GM12878 (cell line): ENCODE measurements around the gene LBHD1. TPM values are rescaled to one million over a fixed set of nuclear protein-coding genes. Genes with fewer than 3 reads are reported as not detected.

Experiments used
- ATAC-seq: fragments of 200-7000 bp; cut with Tn5 transposase; 3 replicates; pipeline ENCODE4 v1.9.1; 2020; ENCODE audit warnings: mild to moderate bottlenecking, moderate library complexity
- BruUV-seq: library from RNA; stranded (reverse); fragments of 400-500 nt; replicated peaks from 2 replicates; lab custom pipeline; 2021; lab: Mats Ljungman, UMichigan
- CTCF ChIA-PET: fragments of 300-600 bp; sonication (Branson Sonifier 250); formaldehyde crosslinking; extraction: SDS; loops from one replicate; lab custom pipeline; 2021; ENCODE audit warnings: inconsistent platforms; lab: Yijun Ruan, JAX
- POLR2A ChIA-PET: fragments of 350-600 bp; formaldehyde crosslinking; extraction: SDS; loops from one replicate; lab custom pipeline; 2021; ENCODE audit warnings: inconsistent platforms; lab: Charles Lee
- RAD21 ChIA-PET: fragments of 300-600 bp; sonication (Branson Sonifier 250); formaldehyde crosslinking; loops from one replicate; lab custom pipeline; 2023; ENCODE audit warnings: antibody characterized with exemption; ENCODE audit not compliant: unreplicated experiment; lab: Charles Lee
- SMC1A ChIA-PET: fragments of 300-600 bp; sonication (Branson Sonifier 250); formaldehyde crosslinking; loops from one replicate; lab custom pipeline; 2023; ENCODE audit not compliant: unreplicated experiment, uncharacterized antibody; lab: Charles Lee
- DNase-seq: peaks from one replicate; pipeline ENCODE4 v3.0.0-alpha.2; 2011; ENCODE audit warnings: low read depth, low spot score
- FAIRE-seq: peaks from 3 replicates; lab custom pipeline; 2011; peaks lifted over from hg19 to GRCh38; lab: Jason Lieb, UNC
- H2AFZ ChIP-seq: 2 replicates; pipeline ENCODE4 v1.6.0; 2011; ENCODE audit warnings: low read depth, low read length, control low read depth; ENCODE audit not compliant: control insufficient read depth
- H3K27ac ChIP-seq: 2 replicates; pipeline ENCODE4 v1.5.1; 2011; ENCODE audit warnings: control low read depth; ENCODE audit not compliant: control insufficient read depth, insufficient read depth
- H3K27me3 ChIP-seq, 2 experiments: replicated peaks in 1 of 2; 2 replicates each; pipeline versions ENCODE4 v1.6.0 to v1.6.1; 2011; ENCODE audit warnings: low read length in 1 of 2; ENCODE audit not compliant: control insufficient read depth in 2 of 2, insufficient read depth in 2 of 2
- H3K36me3 ChIP-seq, 2 experiments: 2 replicates each; pipeline ENCODE4 v1.5.1; 2011; ENCODE audit warnings: low read length in 1 of 2; ENCODE audit not compliant: control insufficient read depth in 2 of 2, insufficient read depth in 2 of 2
- H3K4me1 ChIP-seq: 2 replicates; pipeline ENCODE4 v1.6.1; 2011; ENCODE audit warnings: mild to moderate bottlenecking, low read length, moderate library complexity, mixed read lengths; ENCODE audit not compliant: control insufficient read depth, insufficient read depth
- H3K4me2 ChIP-seq: 2 replicates; pipeline ENCODE4 v1.6.0; 2011; ENCODE audit warnings: control low read depth; ENCODE audit not compliant: control insufficient read depth, insufficient read depth
- H3K4me3 ChIP-seq: fragments of 200-600 bp; sonication (generic); 2 replicates; pipeline ENCODE4 v1.5.1; 2016
- H3K79me2 ChIP-seq: 2 replicates; pipeline ENCODE4 v1.6.0; 2011; ENCODE audit warnings: low read length; ENCODE audit not compliant: control insufficient read depth, insufficient read depth
- H3K9ac ChIP-seq: 2 replicates; pipeline ENCODE4 v1.8.0; 2011; ENCODE audit warnings: low read length, control low read depth, mixed read lengths; ENCODE audit not compliant: control insufficient read depth, insufficient read depth
- H3K9me3 ChIP-seq: replicated peaks from 3 replicates; pipeline ENCODE4 v1.5.1; 2011; ENCODE audit warnings: mild to moderate bottlenecking, low read length; ENCODE audit not compliant: control insufficient read depth, insufficient read depth
- H4K20me1 ChIP-seq: 2 replicates; pipeline ENCODE4 v1.6.0; 2011; ENCODE audit not compliant: control insufficient read depth, insufficient read depth
- POLR2A ChIP-seq: IDR thresholded peaks from 2 replicates; pipeline ENCODE4 v1.6.1; 2011; ENCODE audit warnings: low read depth, mild to moderate bottlenecking, low read length
- RCOR1 ChIP-seq: conservative IDR thresholded peaks from 2 replicates; pipeline ENCODE4 v1.6.1; 2012; ENCODE audit warnings: low read depth, low read length, improper control_type of control experiment
- WGBS: methylation state at CpG from one replicate; pipeline ENCODE4 v1.1.6; 2016; ENCODE audit warnings: low lambda C conversion rate; ENCODE audit not compliant: insufficient replicate concordance, insufficient coverage; ENCODE audit errors: missing lambda C conversion rate; 5-methylcytosine and 5-hydroxymethylcytosine counted together
- in situ Hi-C: fragments of 300-500 bp; cut with MboI; formaldehyde crosslinking; loops from 9 replicates; pipeline ENCODE4 v1.14.3; 2018; ENCODE audit warnings: mixed read lengths
- intact Hi-C: fragments of 100-400 bp; cut with micrococcal nuclease; formaldehyde crosslinking; loops from one replicate; pipeline ENCODE4 v1.14.2; 2022; ENCODE audit not compliant: unreplicated experiment
- polyA plus RNA-seq, 11 experiments: library from polyadenylated mRNA; depleted of rRNA in 4 of 11; unstranded in 6 of 11; stranded (reverse) in 5 of 11; fragments of >200 nt; fragmentation: Nextera tagmentation in 4 of 11; fragmentation: Illumina TruSeq in 1 of 11; extraction: Ambion mirVana in 4 of 11; extraction: Trizol in 1 of 11; gene quantifications; 1 replicate in 1 of 11; 2 replicates in 10 of 11; pipeline versions ENCODE4 v1.2.1 to v1.2.3, GENCODE V29; 2011 to 2016; ENCODE audit warnings: inconsistent platforms in 2 of 11, missing spikeins in 2 of 11, low read depth in 1 of 11
- total RNA-seq, 4 experiments: library from RNA; depleted of rRNA in 3 of 4; stranded (reverse); fragments of >200 nt in 3 of 4; fragmentation: Illumina TruSeq in 1 of 4; extraction: Trizol in 1 of 4; gene quantifications; 2 replicates each; pipeline versions ENCODE4 v1.2.1 to v1.2.3, GENCODE V29; 2013 to 2021
- TF ChIP-seq, protein P1 (sequence below): IDR thresholded peaks from 2 replicates; pipeline ENCODE4 v1.6.1; 2011; ENCODE audit warnings: mild to moderate bottlenecking, low read depth, low read length, moderate library complexity; ENCODE audit not compliant: insufficient replicate concordance

LBHD1 gene
- total and polyA plus RNA-seq, 10 of the 15 experiments (the other 5 are each of a cell fraction or from before 2014, with no cell fraction given): 0.79 to 12.0 (median 7.6) TPM

DNA sequence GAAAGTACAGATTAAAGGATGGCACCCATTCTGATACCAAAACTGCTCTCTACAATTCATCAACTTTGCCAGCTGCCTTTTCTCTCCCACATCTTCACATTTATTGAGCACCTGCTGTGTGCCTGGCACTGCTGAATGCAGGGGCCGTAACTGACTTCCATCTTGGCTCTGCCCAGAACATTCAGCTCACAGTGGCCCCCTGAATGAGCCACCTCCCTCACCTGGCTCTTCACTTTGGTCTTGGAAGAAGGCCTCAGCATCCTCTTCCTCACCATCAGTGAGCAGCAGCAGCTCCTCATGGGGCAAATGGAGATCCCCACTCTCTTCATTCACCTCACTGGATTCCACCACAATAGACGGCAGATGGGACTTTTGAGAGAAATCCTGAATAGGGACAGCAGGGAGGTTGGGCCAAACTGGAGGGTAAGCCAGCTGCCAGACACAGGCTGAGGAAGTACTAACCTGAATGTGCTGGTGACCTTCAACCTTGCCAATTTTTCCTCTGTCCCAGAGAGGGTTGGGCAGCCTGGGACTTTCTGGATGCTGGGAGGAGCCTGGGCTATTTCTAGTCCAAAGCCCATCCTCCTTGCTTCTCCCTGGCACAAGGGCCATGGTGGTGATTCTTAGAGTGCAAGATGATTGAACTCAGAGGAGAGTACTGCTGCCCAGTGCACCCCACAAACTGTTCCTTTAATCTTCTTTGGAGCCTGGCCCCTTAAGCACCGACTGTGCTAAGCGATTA, 2.5 kb downstream of the LBHD1 start:
- 86% methylated on average over 4 of the region's 4 CpGs for WGBS
- Histone ChIP-seq H3K4me1 (peaks cover 21% of the 10 kb centered on the region), H3K27me3 (no peaks in the 10 kb centered on the region), H3K36me3 (peaks cover 0 to 6% of the 10 kb centered on the region in 2 experiments; a peak in 1 of 4 replicates), H2AFZ (no peak overlapping the region), H3K4me2 (peak overlapping the region; percentile 64), H3K9ac (no peak overlapping the region), H3K27ac (no peak overlapping the region), H4K20me1 (no peaks in the 10 kb centered on the region), H3K79me2 (peaks cover 68% of the 10 kb centered on the region), H3K9me3 (no peaks in the 10 kb centered on the region), H3K4me3 (no peak overlapping the region)
- intact Hi-C loops: loop anchor here (2.0 to 5.0 kb wide), 3 partner anchors 57 to 193 kb away; partner anchors contain the start of genes EML3, ROM1 and TUT1
- DNase-seq: no peak
- ChIA-PET CTCF (interaction anchor here (1.0 to 1.4 kb wide), 2 partner anchors 78 to 245 kb away, joined by 4 to 5 read pairs; partner anchors contain the start of gene TUT1), RAD21 (interaction anchor here (0.7 kb wide), 1 partner anchor 179 kb away, joined by 3 read pairs; no protein-coding TSS in a partner anchor), POLR2A (interaction anchor here (1.0 to 16.2 kb wide), 8 partner anchors 10 to 85 kb away, joined by 3 to 295 read pairs (median 6); partner anchors contain the start of genes GANAB, HNRNPUL2, INTS5 and TTC9C), SMC1A (interaction anchor here (0.6 to 1.4 kb wide), 4 partner anchors 15 to 188 kb away, joined by 3 to 4 read pairs (median 3); no protein-coding TSS in a partner anchor)
- no TSS peak for BruUV-seq
- FAIRE-seq: no peak
- no peak for ATAC-seq
- in situ Hi-C loops: no loop called here
- TF ChIP-seq RCOR1 (no peak), POLR2A (0 out of 2 replicates have a peak, but pooled peaks have one; percentile 29)
- TF ChIP-seq, protein P1, sequence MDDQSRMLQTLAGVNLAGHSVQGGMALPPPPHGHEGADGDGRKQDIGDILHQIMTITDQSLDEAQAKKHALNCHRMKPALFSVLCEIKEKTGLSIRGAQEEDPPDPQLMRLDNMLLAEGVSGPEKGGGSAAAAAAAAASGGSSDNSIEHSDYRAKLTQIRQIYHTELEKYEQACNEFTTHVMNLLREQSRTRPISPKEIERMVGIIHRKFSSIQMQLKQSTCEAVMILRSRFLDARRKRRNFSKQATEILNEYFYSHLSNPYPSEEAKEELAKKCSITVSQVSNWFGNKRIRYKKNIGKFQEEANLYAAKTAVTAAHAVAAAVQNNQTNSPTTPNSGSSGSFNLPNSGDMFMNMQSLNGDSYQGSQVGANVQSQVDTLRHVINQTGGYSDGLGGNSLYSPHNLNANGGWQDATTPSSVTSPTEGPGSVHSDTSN: no peak
